ENCODE measurements around the gene CORO7. TPM values are rescaled to one million over a fixed set of nuclear protein-coding genes. Genes with fewer than 3 reads are reported as not detected.
A peak's percentile ranks its signal among the peaks of the same experiment; 100 is the strongest.

CORO7 gene
- total RNA-seq, 1 donor = 9.9 TPM

- TF ChIP-seq CTCF (IDR thresholded peaks at IDR 0.05; ENCODE audit: insufficient read depth, low read depth, low read length) = no peak
- DNase-seq (ENCODE audit: low read depth) = no peak
- no peak overlapping the region for H3K4me3 ChIP-seq (ENCODE audit: low read depth, low read length)
Measured at GRCh38 chr16:4321286-4322120, 94.9 kb downstream of the CORO7 start.

GRCh38 chr16:4320571-4321137 lies 95.7 kb downstream of the CORO7 start:
- DNase-seq (ENCODE audit: low read depth) = no peak
- H3K4me3 ChIP-seq (ENCODE audit: low read depth, low read length) = no peak overlapping the region
- TF ChIP-seq CTCF (IDR thresholded peaks at IDR 0.05; ENCODE audit: insufficient read depth, low read depth, low read length) = no peak

- peak; percentile 43 for DNase-seq (ENCODE audit: low read depth)
- peak overlapping the region; percentile 37 for H3K4me3 ChIP-seq (ENCODE audit: low read depth, low read length)
Measured at GRCh38 chr16:4319454-4320421, 96.7 kb downstream of the CORO7 start.

GRCh38 chr16:4318967-4319366 lies 97.4 kb downstream of the CORO7 start:
- no peak for TF ChIP-seq CTCF (IDR thresholded peaks at IDR 0.05; ENCODE audit: insufficient read depth, low read depth, low read length)
- H3K4me3 ChIP-seq (ENCODE audit: low read depth, low read length) = peak overlapping the region; percentile 85
- DNase-seq (ENCODE audit: low read depth) = no peak

More at GRCh38 chr16:4319454-4320421, 96.7 kb downstream of the CORO7 start:
- TF ChIP-seq CTCF (IDR thresholded peaks at IDR 0.05; ENCODE audit: insufficient read depth, low read depth, low read length) = no peak

GRCh38 chr16:4318451-4318910 lies 97.9 kb downstream of the CORO7 start:
- DNase-seq (ENCODE audit: low read depth) = no peak
- peak overlapping the region; percentile 85 for H3K4me3 ChIP-seq (ENCODE audit: low read depth, low read length)
- no peak for TF ChIP-seq CTCF (IDR thresholded peaks at IDR 0.05; ENCODE audit: insufficient read depth, low read depth, low read length)
